ENCODE data around the gene CSNK1D. TPM values are rescaled to one million over a fixed set of nuclear protein-coding genes. Genes with fewer than 3 reads are reported as not detected.

CSNK1D gene
- total RNA-seq, 4 donors from 2014 or later, result 148 to 232 (median 215) TPM

DNA sequence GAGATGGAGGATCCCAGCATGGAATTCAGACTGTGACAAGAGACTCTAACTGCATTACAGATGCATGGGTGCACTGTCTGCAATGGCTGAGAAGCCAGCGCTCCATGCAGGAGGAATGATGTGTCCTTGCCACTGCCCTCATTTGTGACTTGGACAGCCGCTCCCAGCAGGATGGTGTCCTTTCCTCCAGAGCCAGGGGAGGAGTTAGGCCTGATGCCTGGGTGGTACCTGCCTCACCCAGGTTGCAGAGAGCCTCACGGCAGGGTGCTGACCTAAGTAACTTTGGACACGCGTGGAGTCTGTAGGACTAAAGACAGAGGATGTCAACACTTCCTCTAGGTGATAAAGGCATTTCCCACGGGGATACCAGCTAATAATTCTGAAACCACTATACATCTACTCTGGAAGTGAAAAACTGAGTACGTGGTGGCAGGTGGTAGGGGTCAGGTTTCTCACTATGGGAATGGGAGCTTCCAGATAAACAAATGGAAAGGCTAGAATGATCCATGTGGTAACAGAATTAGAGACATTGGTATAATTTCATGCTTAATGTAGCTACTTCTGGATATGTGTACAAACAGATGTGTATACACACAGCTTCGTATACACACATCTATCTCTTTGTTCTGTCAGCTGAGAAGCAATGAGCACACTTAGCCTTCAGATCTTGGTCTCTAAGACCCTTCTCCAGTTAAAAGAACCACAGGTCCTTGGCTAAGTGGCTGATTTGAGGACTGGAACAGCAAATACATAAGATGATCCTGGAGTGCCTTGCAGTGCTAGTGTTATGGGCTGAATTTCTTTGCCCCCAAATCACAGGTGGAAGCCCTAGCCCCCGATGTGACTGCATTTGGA, 13.7 kb upstream of the CSNK1D start:
- no peaks in the 10 kb centered on the region for H3K27me3 ChIP-seq
- no peak overlapping the region for H3K4me3 ChIP-seq
- DNase-seq, result peak in 1 of 3 donors; percentile 54
- no peaks in the 10 kb centered on the region for H3K9me3 ChIP-seq
- H3K4me1 ChIP-seq, result peaks cover 0 to 28% (median 4%) of the 10 kb centered on the region in 4 donors
- peak overlapping the region in 3 of 4 donors; percentile 56 to 75 (median 72) for H3K27ac ChIP-seq
- TF ChIP-seq, protein P1, sequence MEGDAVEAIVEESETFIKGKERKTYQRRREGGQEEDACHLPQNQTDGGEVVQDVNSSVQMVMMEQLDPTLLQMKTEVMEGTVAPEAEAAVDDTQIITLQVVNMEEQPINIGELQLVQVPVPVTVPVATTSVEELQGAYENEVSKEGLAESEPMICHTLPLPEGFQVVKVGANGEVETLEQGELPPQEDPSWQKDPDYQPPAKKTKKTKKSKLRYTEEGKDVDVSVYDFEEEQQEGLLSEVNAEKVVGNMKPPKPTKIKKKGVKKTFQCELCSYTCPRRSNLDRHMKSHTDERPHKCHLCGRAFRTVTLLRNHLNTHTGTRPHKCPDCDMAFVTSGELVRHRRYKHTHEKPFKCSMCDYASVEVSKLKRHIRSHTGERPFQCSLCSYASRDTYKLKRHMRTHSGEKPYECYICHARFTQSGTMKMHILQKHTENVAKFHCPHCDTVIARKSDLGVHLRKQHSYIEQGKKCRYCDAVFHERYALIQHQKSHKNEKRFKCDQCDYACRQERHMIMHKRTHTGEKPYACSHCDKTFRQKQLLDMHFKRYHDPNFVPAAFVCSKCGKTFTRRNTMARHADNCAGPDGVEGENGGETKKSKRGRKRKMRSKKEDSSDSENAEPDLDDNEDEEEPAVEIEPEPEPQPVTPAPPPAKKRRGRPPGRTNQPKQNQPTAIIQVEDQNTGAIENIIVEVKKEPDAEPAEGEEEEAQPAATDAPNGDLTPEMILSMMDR (IDR thresholded peaks at IDR 0.05), result no peak
- no peak for TF ChIP-seq POLR2A (IDR thresholded peaks at IDR 0.05)
- no peaks in the 10 kb centered on the region for H3K36me3 ChIP-seq

- Histone ChIP-seq H3K9me3 (no peaks in the 10 kb centered on the region), H3K4me3 (no peak overlapping the region), H3K27ac (peak overlapping the region in 1 of 4 donors; percentile 27), H3K36me3 (no peaks in the 10 kb centered on the region), H3K27me3 (no peaks in the 10 kb centered on the region), H3K4me1 (peaks cover 0 to 35% (median 2%) of the 10 kb centered on the region in 4 donors)
- DNase-seq, result no peak
- TF ChIP-seq, protein P1 (IDR thresholded peaks at IDR 0.05), result no peak
- no peak for TF ChIP-seq POLR2A (IDR thresholded peaks at IDR 0.05)
Observed at GRCh38 chr17:82285141-82285540, 11.6 kb upstream of the CSNK1D start.

GRCh38 chr17:82283208-82283749, 9.8 kb upstream of the CSNK1D start:
- no peak overlapping the region for H3K27ac ChIP-seq
- peaks cover 0 to 26% (median 2%) of the 10 kb centered on the region in 4 donors for H3K4me1 ChIP-seq

GRCh38 chr17:82282239-82283207, 9.0 kb upstream of the CSNK1D start:
- peak overlapping the region in 1 of 4 donors; percentile 32 for H3K27ac ChIP-seq
- DNase-seq, result no peak
- TF ChIP-seq, protein P1 (IDR thresholded peaks at IDR 0.05), result no peak
- no peak for TF ChIP-seq POLR2A (IDR thresholded peaks at IDR 0.05)
- H3K4me3 ChIP-seq, result no peak overlapping the region
- H3K9me3 ChIP-seq, result no peaks in the 10 kb centered on the region
- no peaks in the 10 kb centered on the region for H3K27me3 ChIP-seq
- H3K36me3 ChIP-seq, result no peaks in the 10 kb centered on the region
- H3K4me1 ChIP-seq, result peaks cover 0 to 20% (median 2%) of the 10 kb centered on the region in 4 donors

More at GRCh38 chr17:82283208-82283749, 9.8 kb upstream of the CSNK1D start:
- no peaks in the 10 kb centered on the region for H3K36me3 ChIP-seq
- H3K27me3 ChIP-seq, result no peaks in the 10 kb centered on the region
- no peak for DNase-seq
- TF ChIP-seq POLR2A (IDR thresholded peaks at IDR 0.05), result no peak
- TF ChIP-seq, protein P1 (IDR thresholded peaks at IDR 0.05), result no peak
- no peaks in the 10 kb centered on the region for H3K9me3 ChIP-seq
- H3K4me3 ChIP-seq, result no peak overlapping the region
